ENCODE measurements around the gene ZSWIM1. TPM values are rescaled to one million over a fixed set of nuclear protein-coding genes. Genes with fewer than 3 reads are reported as not detected.

The ZSWIM1 gene
- total and polyA plus RNA-seq, 2 donors (not counting 3 experiments of a cell fraction or from before 2014, with no cell fraction given) = 8.5 to 10.0 TPM

- peak; percentile 24 for FAIRE-seq
- Histone ChIP-seq H3K27me3 (ENCODE audit: control insufficient read depth in 2 of 2, insufficient read depth in 2 of 2, low read length in 2 of 2) (no peaks in the 10 kb centered on the region), H3K27ac (ENCODE audit: insufficient read depth, low read depth, low read length) (no peak overlapping the region), H3K9me3 (replicated peaks; ENCODE audit: control insufficient read depth, insufficient read depth, low read length) (no peaks in the 10 kb centered on the region), H3K79me2 (ENCODE audit: control insufficient read depth, insufficient read depth, low read length) (no peaks in the 10 kb centered on the region), H3K9me1 (replicated peaks; ENCODE audit: control insufficient read depth, extremely low read depth, insufficient read depth, low read length) (no peaks in the 10 kb centered on the region), H3K4me2 (ENCODE audit: insufficient read depth, low read length) (no peak overlapping the region), H4K20me1 (replicated peaks; ENCODE audit: control insufficient read depth, extremely low read depth, insufficient read depth, low read length) (no peaks in the 10 kb centered on the region), H3K4me1 (ENCODE audit: control insufficient read depth, extremely low read depth, insufficient read depth, low read length) (peaks cover 6% of the 10 kb centered on the region), H3K4me3 (replicated peaks in 1 of 3; ENCODE audit: insufficient read depth in 1 of 3, low read depth in 1 of 3, low read length in 3 of 3) (no peak overlapping the region), H3K9ac (replicated peaks; ENCODE audit: extremely low read depth, insufficient read depth, low read length) (no peak overlapping the region), H3K36me3 (ENCODE audit: control insufficient read depth in 2 of 2, extremely low read depth in 1 of 2, insufficient read depth in 2 of 2, low read length in 2 of 2) (no peaks in the 10 kb centered on the region), H2AFZ (ENCODE audit: low read depth, low read length) (no peak overlapping the region)
- BruUV-seq (replicated peaks) = no TSS peak
- POLR2A ChIA-PET = interaction anchor here (2.8 kb wide), 1 partner anchor 8 kb away, joined by 20 read pairs; the partner anchor contains the start of gene PCIF1
- dilution Hi-C loops (cut with MboI; ENCODE audit: extremely low pct_ligation_motif_present, low sequenced_read_pairs) (no loop called here), intact Hi-C loops (cut with micrococcal nuclease) (no loop called here)
- TF ChIP-seq POLR2A (IDR thresholded peaks at IDR 0.05; ENCODE audit: low read depth, low read length) = no peak
- TF ChIP-seq POLR2AphosphoS5 (IDR thresholded peaks at IDR 0.05; ENCODE audit: insufficient read depth, low read depth, low read length) = no peak
- no peak for TF ChIP-seq MYC (IDR thresholded peaks at IDR 0.05; ENCODE audit: low read depth, low read length)
- no peak for TF ChIP-seq JUN (IDR thresholded peaks at IDR 0.05; ENCODE audit: borderline replicate concordance, insufficient read depth, insufficient read length, low read depth)
- no peak for TF ChIP-seq EZH2 (IDR thresholded peaks at IDR 0.05; ENCODE audit: borderline replicate concordance, low read depth, low read length, severe bottlenecking)
- TF ChIP-seq MAX (IDR thresholded peaks at IDR 0.05; ENCODE audit: insufficient read depth, insufficient read length) = no peak
- no peak for TF ChIP-seq GATA2 (IDR thresholded peaks at IDR 0.05; ENCODE audit: insufficient read depth, insufficient read length, low read depth, low read length)
- TF ChIP-seq FOS (IDR thresholded peaks at IDR 0.05; ENCODE audit: borderline replicate concordance, insufficient read depth, low read length) = no peak
- no peak for TF ChIP-seq CTCF (IDR thresholded peaks at IDR 0.05; ENCODE audit: extremely low read depth in 1 of 2, insufficient read depth in 1 of 2, low read depth in 1 of 2, low read length in 2 of 2)
- no peak for DNase-seq (ENCODE audit: low read depth, low spot score)
- CTCF ChIA-PET = interaction anchor here (1.0 kb wide), 1 partner anchor 34 kb away, joined by 3 read pairs; no protein-coding TSS in a partner anchor
Measured at GRCh38 chr20:45925821-45926506, 44.9 kb downstream of the ZSWIM1 start.

Data from endothelial cell of umbilical vein (primary cell).